ENCODE data around the gene PRSS22. TPM values are rescaled to one million over a fixed set of nuclear protein-coding genes. Genes with fewer than 3 reads are reported as not detected.

The PRSS22 gene
- polyA plus RNA-seq, 1 donor from 2014 or later: not detected

DNA sequence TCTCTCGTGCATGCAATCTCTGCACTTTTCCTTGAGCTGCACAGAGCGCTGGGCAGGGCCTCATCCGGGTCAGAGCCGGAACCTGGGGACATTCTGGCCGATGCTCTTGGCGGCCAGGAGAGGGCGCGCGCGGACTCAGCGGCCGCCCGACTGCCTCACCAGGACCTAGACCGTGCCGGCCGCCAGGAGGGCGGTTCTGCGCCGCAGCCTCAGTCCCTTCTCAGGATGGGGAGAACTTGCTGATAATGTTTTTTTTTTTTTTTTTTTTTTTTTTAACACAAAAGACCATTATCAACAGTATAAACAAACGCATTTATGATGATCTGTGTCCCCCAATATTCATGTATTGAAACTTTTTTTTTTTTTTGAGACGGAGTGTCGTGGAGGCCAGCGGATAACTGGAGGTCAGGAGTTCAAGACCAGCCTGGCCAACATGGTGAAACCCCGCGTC, 17.0 kb upstream of the PRSS22 start:
- H3K9me3 ChIP-seq (ENCODE audit: low read length): no peaks in the 10 kb centered on the region
- H3F3A ChIP-seq (ENCODE audit: insufficient read depth, low read length, poor library complexity, severe bottlenecking): no peaks in the 10 kb centered on the region
- peaks cover 21% of the 10 kb centered on the region for H3K27me3 ChIP-seq (ENCODE audit: insufficient read depth, low read depth, low read length)
- no peak overlapping the region for H3K9ac ChIP-seq (ENCODE audit: low read length)
- no peaks in the 10 kb centered on the region for H3K79me2 ChIP-seq (replicated peaks; ENCODE audit: insufficient read depth, low read length)
- no peak overlapping the region for H3K4me3 ChIP-seq (ENCODE audit: low read length)
- H3K36me3 ChIP-seq (ENCODE audit: insufficient read depth, low read length): no peaks in the 10 kb centered on the region
- H4K20me1 ChIP-seq (ENCODE audit: insufficient read depth): no peaks in the 10 kb centered on the region
- H3K4me2 ChIP-seq (ENCODE audit: low read length): no peak overlapping the region
- no peaks in the 10 kb centered on the region for H3K9me2 ChIP-seq (ENCODE audit: insufficient read depth, low read length)
- no peak overlapping the region for H3K27ac ChIP-seq (ENCODE audit: low read length)
- no peak for TF ChIP-seq TAF1 (IDR thresholded peaks at IDR 0.05; ENCODE audit: low read depth)
- TF ChIP-seq, protein P1, sequence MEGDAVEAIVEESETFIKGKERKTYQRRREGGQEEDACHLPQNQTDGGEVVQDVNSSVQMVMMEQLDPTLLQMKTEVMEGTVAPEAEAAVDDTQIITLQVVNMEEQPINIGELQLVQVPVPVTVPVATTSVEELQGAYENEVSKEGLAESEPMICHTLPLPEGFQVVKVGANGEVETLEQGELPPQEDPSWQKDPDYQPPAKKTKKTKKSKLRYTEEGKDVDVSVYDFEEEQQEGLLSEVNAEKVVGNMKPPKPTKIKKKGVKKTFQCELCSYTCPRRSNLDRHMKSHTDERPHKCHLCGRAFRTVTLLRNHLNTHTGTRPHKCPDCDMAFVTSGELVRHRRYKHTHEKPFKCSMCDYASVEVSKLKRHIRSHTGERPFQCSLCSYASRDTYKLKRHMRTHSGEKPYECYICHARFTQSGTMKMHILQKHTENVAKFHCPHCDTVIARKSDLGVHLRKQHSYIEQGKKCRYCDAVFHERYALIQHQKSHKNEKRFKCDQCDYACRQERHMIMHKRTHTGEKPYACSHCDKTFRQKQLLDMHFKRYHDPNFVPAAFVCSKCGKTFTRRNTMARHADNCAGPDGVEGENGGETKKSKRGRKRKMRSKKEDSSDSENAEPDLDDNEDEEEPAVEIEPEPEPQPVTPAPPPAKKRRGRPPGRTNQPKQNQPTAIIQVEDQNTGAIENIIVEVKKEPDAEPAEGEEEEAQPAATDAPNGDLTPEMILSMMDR (IDR thresholded peaks at IDR 0.05; ENCODE audit: poor library complexity, severe bottlenecking): peak; percentile 71
- TF ChIP-seq POLR2AphosphoS5 (IDR thresholded peaks at IDR 0.05): no peak
- no peak for TF ChIP-seq EZH2 (IDR thresholded peaks at IDR 0.05; ENCODE audit: borderline replicate concordance, insufficient read depth, low read length, poor library complexity, severe bottlenecking)
- TF ChIP-seq MXI1 (conservative IDR thresholded peaks at IDR 0.05; ENCODE audit: poor library complexity, severe bottlenecking): no peak
- TF ChIP-seq SMC3 (conservative IDR thresholded peaks at IDR 0.05; ENCODE audit: poor library complexity): peak; percentile 60
- TF ChIP-seq EP300 (conservative IDR thresholded peaks at IDR 0.05; ENCODE audit: poor library complexity, severe bottlenecking): no peak
- TF ChIP-seq, protein P2, sequence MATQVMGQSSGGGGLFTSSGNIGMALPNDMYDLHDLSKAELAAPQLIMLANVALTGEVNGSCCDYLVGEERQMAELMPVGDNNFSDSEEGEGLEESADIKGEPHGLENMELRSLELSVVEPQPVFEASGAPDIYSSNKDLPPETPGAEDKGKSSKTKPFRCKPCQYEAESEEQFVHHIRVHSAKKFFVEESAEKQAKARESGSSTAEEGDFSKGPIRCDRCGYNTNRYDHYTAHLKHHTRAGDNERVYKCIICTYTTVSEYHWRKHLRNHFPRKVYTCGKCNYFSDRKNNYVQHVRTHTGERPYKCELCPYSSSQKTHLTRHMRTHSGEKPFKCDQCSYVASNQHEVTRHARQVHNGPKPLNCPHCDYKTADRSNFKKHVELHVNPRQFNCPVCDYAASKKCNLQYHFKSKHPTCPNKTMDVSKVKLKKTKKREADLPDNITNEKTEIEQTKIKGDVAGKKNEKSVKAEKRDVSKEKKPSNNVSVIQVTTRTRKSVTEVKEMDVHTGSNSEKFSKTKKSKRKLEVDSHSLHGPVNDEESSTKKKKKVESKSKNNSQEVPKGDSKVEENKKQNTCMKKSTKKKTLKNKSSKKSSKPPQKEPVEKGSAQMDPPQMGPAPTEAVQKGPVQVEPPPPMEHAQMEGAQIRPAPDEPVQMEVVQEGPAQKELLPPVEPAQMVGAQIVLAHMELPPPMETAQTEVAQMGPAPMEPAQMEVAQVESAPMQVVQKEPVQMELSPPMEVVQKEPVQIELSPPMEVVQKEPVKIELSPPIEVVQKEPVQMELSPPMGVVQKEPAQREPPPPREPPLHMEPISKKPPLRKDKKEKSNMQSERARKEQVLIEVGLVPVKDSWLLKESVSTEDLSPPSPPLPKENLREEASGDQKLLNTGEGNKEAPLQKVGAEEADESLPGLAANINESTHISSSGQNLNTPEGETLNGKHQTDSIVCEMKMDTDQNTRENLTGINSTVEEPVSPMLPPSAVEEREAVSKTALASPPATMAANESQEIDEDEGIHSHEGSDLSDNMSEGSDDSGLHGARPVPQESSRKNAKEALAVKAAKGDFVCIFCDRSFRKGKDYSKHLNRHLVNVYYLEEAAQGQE (IDR thresholded peaks at IDR 0.05; ENCODE audit: borderline replicate concordance): no peak
- no peak for TF ChIP-seq RAD21 (conservative IDR thresholded peaks at IDR 0.05)
- H2AFZ ChIP-seq (ENCODE audit: low read depth, low read length): no peak overlapping the region

DNA sequence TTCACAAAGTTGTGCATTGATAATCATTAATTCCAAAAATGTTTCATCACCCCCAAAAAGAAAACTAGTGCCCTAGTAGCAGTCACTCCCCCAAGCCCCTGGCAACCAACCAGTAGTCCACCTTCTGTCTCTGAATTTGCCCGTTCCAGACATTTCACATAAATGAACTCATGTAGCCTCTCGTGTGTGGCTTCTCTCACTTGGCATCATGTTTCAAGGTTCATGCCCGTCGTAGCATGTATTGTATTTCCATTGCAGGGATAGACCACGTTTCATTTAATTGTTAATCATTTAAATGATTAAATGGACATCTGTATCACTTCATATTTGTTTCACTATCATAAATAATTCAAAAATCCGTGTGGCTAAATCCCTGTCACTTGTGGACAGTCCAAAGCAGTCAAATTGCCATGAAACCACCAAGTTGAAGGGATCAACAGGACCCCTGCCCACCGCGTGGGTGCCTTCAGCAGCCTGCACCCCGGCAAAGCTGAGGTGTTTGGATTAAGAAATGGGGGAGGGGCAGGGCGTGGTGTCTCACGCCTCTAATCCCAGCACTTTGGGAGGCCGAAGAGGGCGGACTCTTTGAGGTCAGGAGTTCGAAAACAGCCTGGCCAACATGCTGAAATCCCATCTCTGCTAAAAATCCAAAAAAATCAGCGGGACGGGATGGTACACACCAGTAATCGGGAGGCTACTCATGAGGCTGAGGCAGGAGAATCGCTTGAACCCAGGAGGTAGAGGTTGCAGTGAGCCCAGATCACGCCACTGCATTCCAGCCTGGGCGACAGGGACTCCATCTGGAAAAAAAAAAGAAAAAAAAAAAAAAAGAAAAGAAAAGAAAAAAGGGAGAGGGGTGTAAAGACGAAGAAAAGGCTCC, 16.3 kb upstream of the PRSS22 start:
- no peak for TF ChIP-seq SMC3 (conservative IDR thresholded peaks at IDR 0.05; ENCODE audit: poor library complexity)
- TF ChIP-seq, protein P1 (IDR thresholded peaks at IDR 0.05; ENCODE audit: poor library complexity, severe bottlenecking): no peak
- TF ChIP-seq, protein P2 (IDR thresholded peaks at IDR 0.05; ENCODE audit: borderline replicate concordance): no peak
- Histone ChIP-seq H2AFZ (ENCODE audit: low read depth, low read length) (no peak overlapping the region), H3K27ac (ENCODE audit: low read length) (no peak overlapping the region), H3K4me3 (ENCODE audit: low read length) (no peak overlapping the region), H3K9ac (ENCODE audit: low read length) (no peak overlapping the region), H3K27me3 (ENCODE audit: insufficient read depth, low read depth, low read length) (peaks cover 21% of the 10 kb centered on the region), H3K36me3 (ENCODE audit: insufficient read depth, low read length) (no peaks in the 10 kb centered on the region), H4K20me1 (ENCODE audit: insufficient read depth) (no peaks in the 10 kb centered on the region), H3K79me2 (replicated peaks; ENCODE audit: insufficient read depth, low read length) (no peaks in the 10 kb centered on the region), H3K9me2 (ENCODE audit: insufficient read depth, low read length) (no peaks in the 10 kb centered on the region), H3K4me2 (ENCODE audit: low read length) (no peak overlapping the region), H3K9me3 (ENCODE audit: low read length) (no peaks in the 10 kb centered on the region), H3F3A (ENCODE audit: insufficient read depth, low read length, poor library complexity, severe bottlenecking) (no peaks in the 10 kb centered on the region)
